ENCODE results near the gene PKP3.
"Not testable (repeated sequence)": the region's sequence is repeated elsewhere in the genome, so short reads cannot be mapped to it uniquely, and the experiment has no call there.

Gene PKP3

DNA sequence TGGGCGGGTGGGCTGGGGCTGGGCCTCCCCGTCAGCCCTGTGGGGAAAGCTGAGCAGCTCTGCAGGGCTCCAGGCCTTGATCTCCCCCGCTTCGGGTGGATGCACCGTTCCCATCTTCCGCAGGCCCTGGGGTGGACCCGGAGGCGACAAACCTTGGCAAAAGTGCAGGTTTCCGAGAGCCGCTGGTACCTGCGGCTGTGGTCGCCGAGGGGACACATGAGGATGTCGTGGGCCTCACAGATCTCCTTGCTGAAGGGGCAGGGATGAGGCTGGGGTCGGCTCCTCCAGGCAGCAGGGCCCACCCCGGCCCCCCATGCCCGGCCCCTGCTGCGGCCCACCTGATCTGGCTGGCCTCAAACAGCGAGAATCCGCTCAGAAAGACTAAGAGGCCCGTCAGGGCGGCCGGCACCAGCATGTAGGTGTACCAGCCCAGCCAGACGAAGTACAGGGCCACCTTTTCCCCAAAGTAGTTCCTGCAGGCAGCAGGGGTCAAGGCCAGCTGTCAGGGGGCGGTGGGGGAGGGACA, 36.0 kb downstream of the PKP3 start:
- Histone ChIP-seq H3K36me3 (ENCODE audit: insufficient read depth, low read length) (no peaks in the 10 kb centered on the region), H3K9me3 (ENCODE audit: low read depth, low read length) (no peaks in the 10 kb centered on the region), H3K9ac (ENCODE audit: insufficient read length) (no peak overlapping the region), H3K27ac (no peak overlapping the region), H3K4me3 (no peak overlapping the region)
- DNase-seq (ENCODE audit: low read depth, low spot score) = no peak
- no peak for TF ChIP-seq FOXP2 (optimal IDR thresholded peaks at IDR 0.05; ENCODE audit: control extremely low read depth, extremely low read length, insufficient read depth)
- TF ChIP-seq POLR2AphosphoS5 (IDR thresholded peaks at IDR 0.05; ENCODE audit: borderline replicate concordance, low read depth, low read length) = no peak
- no peak for TF ChIP-seq EZH2 (IDR thresholded peaks at IDR 0.05)

DNA sequence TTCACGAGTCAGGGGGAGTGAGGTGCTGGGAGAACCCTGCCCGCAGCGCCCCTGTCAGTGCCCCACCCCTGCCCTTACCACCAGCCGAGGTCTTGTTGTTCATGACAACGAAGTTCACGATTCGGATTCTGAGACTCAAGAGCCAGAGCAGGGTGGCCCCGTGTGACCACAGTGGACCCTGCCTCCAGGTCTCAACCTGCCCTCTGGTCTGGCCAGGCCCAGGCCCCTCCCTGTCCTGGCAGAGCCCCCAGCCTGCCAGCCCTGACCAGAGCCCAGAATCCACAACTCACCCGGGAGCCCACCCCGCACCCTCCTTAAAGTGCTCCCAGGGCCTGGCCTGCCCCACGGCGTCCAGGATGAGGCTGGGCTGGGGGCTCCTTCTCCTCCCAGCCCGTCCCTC, 37.9 kb downstream of the PKP3 start:
- TF ChIP-seq FOXP2 (optimal IDR thresholded peaks at IDR 0.05; ENCODE audit: control extremely low read depth, extremely low read length, insufficient read depth) (no peak), POLR2AphosphoS5 (IDR thresholded peaks at IDR 0.05; ENCODE audit: borderline replicate concordance, low read depth, low read length) (no peak), EZH2 (IDR thresholded peaks at IDR 0.05) (no peak)
- Histone ChIP-seq H3K4me3 (no peak overlapping the region), H3K9me3 (ENCODE audit: low read depth, low read length) (no peaks in the 10 kb centered on the region), H3K36me3 (ENCODE audit: insufficient read depth, low read length) (no peaks in the 10 kb centered on the region), H3K9ac (ENCODE audit: insufficient read length) (no peak overlapping the region), H3K27ac (no peak overlapping the region)
- no peak for DNase-seq (ENCODE audit: low read depth, low spot score)

GRCh38 chr11:432501-433100, 38.6 kb downstream of the PKP3 start:
- TF ChIP-seq EZH2 (IDR thresholded peaks at IDR 0.05) (no peak), FOXP2 (optimal IDR thresholded peaks at IDR 0.05; ENCODE audit: control extremely low read depth, extremely low read length, insufficient read depth) (no peak), POLR2AphosphoS5 (IDR thresholded peaks at IDR 0.05; ENCODE audit: borderline replicate concordance, low read depth, low read length) (no peak)
- no peak overlapping the region for H3K27ac ChIP-seq
- no peak overlapping the region for H3K9ac ChIP-seq (ENCODE audit: insufficient read length)

DNA sequence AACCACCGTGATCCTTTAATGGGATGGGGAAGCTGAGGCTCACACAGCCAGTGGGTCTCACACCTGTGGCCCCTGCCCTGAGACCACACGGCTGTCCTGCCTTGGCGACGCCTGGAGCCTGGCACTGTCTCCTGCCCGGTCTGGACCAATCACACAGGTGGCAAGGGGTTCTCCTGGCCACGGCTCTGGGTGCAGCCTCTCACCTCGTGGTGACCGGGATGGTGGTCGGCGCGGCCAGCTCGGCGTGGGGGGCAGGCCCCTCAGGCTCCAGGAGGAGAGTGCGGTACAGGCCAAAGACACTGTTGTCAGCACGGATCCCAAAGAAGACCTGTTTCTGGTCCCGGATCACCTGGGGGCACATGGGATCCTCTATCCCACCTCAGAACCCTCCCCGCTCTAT, 39.1 kb downstream of the PKP3 start:
- H3K9me3 ChIP-seq (ENCODE audit: low read depth, low read length) = no peaks in the 10 kb centered on the region
- H3K36me3 ChIP-seq (ENCODE audit: insufficient read depth, low read length) = no peaks in the 10 kb centered on the region
- H3K4me3 ChIP-seq = no peak overlapping the region
- DNase-seq (ENCODE audit: low read depth, low spot score) = no peak
- no peak overlapping the region for H3K9ac ChIP-seq (ENCODE audit: insufficient read length)
- no peak overlapping the region for H3K27ac ChIP-seq
- TF ChIP-seq EZH2 (IDR thresholded peaks at IDR 0.05) = no peak
- TF ChIP-seq POLR2AphosphoS5 (IDR thresholded peaks at IDR 0.05; ENCODE audit: borderline replicate concordance, low read depth, low read length) = no peak
- no peak for TF ChIP-seq FOXP2 (optimal IDR thresholded peaks at IDR 0.05; ENCODE audit: control extremely low read depth, extremely low read length, insufficient read depth)

More at GRCh38 chr11:432501-433100, 38.6 kb downstream of the PKP3 start:
- no peak for DNase-seq (ENCODE audit: low read depth, low spot score)
- no peaks in the 10 kb centered on the region for H3K9me3 ChIP-seq (ENCODE audit: low read depth, low read length)
- no peaks in the 10 kb centered on the region for H3K36me3 ChIP-seq (ENCODE audit: insufficient read depth, low read length)
- H3K4me3 ChIP-seq = no peak overlapping the region

- H3K27ac ChIP-seq = no peak overlapping the region
Measured at GRCh38 chr11:433641-434040, 39.6 kb downstream of the PKP3 start.

GRCh38 chr11:434496-434895, 40.5 kb downstream of the PKP3 start:
- no peak overlapping the region for H3K27ac ChIP-seq
- no peak overlapping the region for H3K4me3 ChIP-seq
- no peaks in the 10 kb centered on the region for H3K9me3 ChIP-seq (ENCODE audit: low read depth, low read length)
- H3K9ac ChIP-seq (ENCODE audit: insufficient read length) = no peak overlapping the region
- no peak for DNase-seq (ENCODE audit: low read depth, low spot score)
- TF ChIP-seq POLR2AphosphoS5 (IDR thresholded peaks at IDR 0.05; ENCODE audit: borderline replicate concordance, low read depth, low read length) (no peak), EZH2 (IDR thresholded peaks at IDR 0.05) (no peak), FOXP2 (optimal IDR thresholded peaks at IDR 0.05; ENCODE audit: control extremely low read depth, extremely low read length, insufficient read depth) (no peak)
- H3K36me3 ChIP-seq (ENCODE audit: insufficient read depth, low read length) = no peaks in the 10 kb centered on the region

More at GRCh38 chr11:433641-434040, 39.6 kb downstream of the PKP3 start:
- Histone ChIP-seq H3K4me3 (no peak overlapping the region), H3K9ac (ENCODE audit: insufficient read length) (no peak overlapping the region), H3K36me3 (ENCODE audit: insufficient read depth, low read length) (no peaks in the 10 kb centered on the region), H3K9me3 (ENCODE audit: low read depth, low read length) (no peaks in the 10 kb centered on the region)
- DNase-seq (ENCODE audit: low read depth, low spot score) = no peak
- TF ChIP-seq EZH2 (IDR thresholded peaks at IDR 0.05) (no peak), POLR2AphosphoS5 (IDR thresholded peaks at IDR 0.05; ENCODE audit: borderline replicate concordance, low read depth, low read length) (no peak), FOXP2 (optimal IDR thresholded peaks at IDR 0.05; ENCODE audit: control extremely low read depth, extremely low read length, insufficient read depth) (no peak)

GRCh38 chr11:434999-435740, 41.2 kb downstream of the PKP3 start:
- not testable (repeated sequence) for H3K36me3 ChIP-seq (ENCODE audit: insufficient read depth, low read length); H3K9me3 ChIP-seq (ENCODE audit: low read depth, low read length); H3K4me3 ChIP-seq; DNase-seq (ENCODE audit: low read depth, low spot score); H3K9ac ChIP-seq (ENCODE audit: insufficient read length); H3K27ac ChIP-seq

GRCh38 chr11:437228-437870, 43.3 kb downstream of the PKP3 start:
- Histone ChIP-seq H3K36me3 (ENCODE audit: insufficient read depth, low read length) (no peaks in the 10 kb centered on the region), H3K4me3 (no peak overlapping the region), H3K9me3 (ENCODE audit: low read depth, low read length) (no peaks in the 10 kb centered on the region), H3K9ac (ENCODE audit: insufficient read length) (no peak overlapping the region), H3K27ac (no peak overlapping the region)
- TF ChIP-seq POLR2AphosphoS5 (IDR thresholded peaks at IDR 0.05; ENCODE audit: borderline replicate concordance, low read depth, low read length) (no peak), EZH2 (IDR thresholded peaks at IDR 0.05) (no peak), FOXP2 (optimal IDR thresholded peaks at IDR 0.05; ENCODE audit: control extremely low read depth, extremely low read length, insufficient read depth) (no peak)
- no peak for DNase-seq (ENCODE audit: low read depth, low spot score)
